Measurements from ENCODE around the gene TRAPPC2L.

TRAPPC2L gene, protein sequence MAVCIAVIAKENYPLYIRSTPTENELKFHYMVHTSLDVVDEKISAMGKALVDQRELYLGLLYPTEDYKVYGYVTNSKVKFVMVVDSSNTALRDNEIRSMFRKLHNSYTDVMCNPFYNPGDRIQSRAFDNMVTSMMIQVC

DNA sequence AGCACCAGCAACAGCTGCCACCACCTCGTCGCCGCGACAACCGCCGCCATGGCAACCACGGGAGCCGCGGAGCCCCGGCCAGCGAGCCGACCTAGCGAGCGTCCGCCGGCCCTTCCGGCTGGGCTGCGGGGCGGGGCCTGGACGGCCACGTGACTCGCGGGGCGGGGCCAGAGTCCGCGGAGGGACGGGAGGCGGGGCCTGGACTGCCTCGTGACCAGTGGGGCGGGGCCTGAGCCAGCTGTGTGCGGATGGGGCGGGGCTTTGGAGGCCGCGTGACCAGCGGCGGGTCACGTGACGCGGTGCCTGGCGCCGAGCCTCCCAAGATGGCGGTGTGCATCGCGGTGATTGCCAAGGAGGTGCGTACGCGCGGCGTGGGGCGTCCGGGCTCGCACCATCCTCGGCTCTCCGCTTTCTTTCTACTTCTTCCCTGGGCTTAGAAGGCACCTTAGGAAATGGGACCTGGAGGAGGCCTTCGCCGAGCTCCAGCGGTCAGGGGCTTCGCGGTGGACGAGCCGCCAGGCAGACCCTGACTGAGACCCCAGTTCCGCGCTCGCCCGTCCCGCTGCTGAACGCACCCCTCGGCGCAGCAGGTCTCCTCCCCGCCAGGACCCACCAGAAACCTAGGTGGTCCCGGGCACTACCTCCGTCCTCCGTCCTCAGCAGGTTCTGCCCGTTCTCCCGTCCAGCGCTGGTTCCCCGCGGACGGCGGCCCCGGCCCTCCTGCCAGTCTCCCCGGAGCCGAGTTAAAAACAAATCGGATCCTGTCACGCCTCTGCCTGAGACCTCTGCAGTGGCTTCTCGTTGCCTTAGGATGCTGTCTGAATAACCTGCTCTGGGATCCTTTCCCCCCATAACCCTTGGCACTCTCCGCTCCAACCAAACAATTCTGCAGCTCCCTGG, at the start of gene TRAPPC2L, which contains the start of gene GALNS:
TSS of gene TRAPPC2L (plus strand) at position 300 of the 900 bp plus-strand sequence. CDS start at position 324, 24 bp downstream.
TSS of gene GALNS (minus strand) at position 120 of the 900 bp plus-strand sequence. CDS start at position 50, 70 bp downstream.
- DNase-seq (ENCODE audit: low read depth in 2 of 2) = peak; percentile 97 to 98

DNA sequence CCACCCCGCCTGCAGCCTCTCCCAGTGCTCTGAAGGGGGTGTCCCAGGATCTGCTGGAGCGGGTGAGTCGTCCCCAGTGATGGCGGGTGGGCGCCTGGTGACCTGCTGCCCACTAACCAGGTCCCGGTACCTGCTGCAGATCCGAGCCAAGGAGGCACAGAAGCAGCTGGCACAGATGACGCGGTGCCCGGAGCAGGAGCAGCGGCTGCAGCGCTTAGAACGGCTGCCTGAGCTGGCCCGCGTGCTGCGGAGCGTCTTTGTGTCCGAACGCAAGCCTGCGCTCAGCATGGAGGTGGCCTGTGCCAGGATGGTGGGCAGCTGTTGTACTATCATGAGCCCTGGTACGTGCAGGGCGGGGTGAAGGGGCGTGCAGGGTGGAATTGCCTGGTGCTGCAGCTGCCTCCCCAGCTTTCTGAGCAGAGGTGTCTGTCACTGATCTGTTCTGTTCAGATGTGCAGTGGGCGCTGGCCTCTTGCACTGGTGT, 49.7 kb upstream of the TRAPPC2L start:
- DNase-seq (ENCODE audit: low read depth in 2 of 2) = no peak

DNA sequence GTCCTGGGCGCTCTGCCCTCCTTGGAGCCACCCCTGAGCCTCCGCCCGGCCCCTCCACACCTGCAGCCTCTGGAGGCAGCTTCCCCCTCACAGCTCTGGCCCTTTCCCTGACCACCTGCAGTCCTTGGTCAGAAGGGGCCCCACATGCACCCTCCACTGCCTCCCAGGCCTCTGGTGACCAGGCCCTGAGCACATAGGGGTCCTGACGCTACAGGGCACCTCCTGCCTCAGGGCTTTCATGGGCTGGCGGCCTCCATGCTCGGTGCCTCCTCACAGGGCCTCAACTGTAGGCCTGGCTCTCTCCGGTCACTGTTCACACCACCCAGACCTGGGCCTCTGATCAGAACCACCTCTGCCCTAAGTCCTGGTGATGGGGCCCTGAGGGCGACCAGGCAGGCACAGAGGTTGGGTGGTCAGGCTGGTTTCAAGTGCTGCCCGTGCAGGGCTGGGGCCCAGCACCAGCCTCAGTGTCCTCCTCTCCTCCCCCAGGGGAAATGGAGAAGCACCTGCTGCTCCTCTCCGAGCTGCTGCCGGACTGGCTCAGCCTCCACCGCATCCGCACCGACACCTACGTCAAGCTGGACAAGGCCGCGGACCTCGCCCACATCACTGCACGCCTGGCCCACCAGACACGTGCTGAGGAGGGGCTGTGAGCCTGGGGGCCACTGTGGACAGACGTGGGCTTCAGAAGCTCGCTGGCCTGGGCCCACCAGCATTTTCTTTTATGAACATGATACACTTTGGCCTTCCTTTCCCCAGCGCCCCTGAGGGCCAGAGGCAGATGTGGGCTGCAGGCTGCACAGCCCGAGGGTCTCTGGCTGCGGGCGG, 49.1 kb upstream of the TRAPPC2L start:
- DNase-seq (ENCODE audit: low read depth in 2 of 2) = no peak

DNA sequence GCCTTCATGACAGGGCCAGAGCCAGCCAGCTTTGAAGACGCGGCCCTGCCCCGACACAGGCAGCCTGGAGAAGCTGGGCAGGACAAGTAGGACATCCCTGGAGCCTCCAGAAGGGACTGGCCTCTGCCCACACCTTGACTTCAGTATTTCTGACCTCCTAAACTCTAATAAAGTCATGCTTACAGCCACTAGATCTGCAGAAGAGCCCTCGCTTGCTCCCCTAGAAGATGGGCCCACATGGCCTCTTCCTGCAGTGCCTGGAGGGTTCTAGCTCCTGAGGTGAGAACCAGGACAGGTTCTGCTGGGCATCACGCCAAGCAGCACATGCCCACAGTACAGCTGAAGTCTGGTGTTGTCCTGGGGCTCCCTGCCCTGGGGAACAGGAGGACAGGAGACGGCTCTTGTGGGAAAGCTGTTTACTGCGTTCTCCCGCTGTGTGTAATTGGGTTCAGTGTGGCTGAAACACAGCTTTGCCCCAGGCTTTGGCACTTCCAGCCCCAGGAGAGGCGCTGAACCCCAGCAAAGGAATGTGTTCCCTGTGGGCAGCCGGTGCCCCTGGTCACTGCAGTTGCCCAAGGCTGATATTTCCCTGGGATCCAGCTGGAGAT, 47.8 kb upstream of the TRAPPC2L start:
- DNase-seq (ENCODE audit: low read depth in 2 of 2) = no peak

DNA sequence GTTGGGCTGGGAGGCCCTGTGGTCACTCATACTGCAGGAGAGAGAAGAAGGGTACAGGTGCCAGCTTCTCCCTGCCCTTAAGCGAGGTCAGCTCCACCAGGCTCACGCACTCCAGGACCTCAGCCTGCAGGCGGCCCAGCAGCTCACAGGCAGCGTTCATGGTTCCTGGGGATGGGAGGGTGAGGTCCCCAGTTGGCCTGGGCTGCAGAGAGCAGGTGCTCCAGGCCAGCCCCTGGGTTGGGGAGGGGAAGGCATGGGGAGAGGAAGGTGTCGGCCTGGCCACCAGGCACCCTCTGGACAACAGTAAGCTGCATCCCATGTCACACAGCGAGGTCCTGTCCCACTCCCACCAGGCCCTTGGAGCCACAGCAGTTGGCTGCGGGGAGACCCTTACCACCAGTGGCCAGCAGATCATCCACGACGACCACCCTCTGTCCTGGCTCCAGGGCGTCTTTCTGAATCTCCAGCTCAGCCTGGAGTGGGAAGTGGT, 47.2 kb upstream of the TRAPPC2L start:
- no peak for DNase-seq (ENCODE audit: low read depth in 2 of 2)

DNA sequence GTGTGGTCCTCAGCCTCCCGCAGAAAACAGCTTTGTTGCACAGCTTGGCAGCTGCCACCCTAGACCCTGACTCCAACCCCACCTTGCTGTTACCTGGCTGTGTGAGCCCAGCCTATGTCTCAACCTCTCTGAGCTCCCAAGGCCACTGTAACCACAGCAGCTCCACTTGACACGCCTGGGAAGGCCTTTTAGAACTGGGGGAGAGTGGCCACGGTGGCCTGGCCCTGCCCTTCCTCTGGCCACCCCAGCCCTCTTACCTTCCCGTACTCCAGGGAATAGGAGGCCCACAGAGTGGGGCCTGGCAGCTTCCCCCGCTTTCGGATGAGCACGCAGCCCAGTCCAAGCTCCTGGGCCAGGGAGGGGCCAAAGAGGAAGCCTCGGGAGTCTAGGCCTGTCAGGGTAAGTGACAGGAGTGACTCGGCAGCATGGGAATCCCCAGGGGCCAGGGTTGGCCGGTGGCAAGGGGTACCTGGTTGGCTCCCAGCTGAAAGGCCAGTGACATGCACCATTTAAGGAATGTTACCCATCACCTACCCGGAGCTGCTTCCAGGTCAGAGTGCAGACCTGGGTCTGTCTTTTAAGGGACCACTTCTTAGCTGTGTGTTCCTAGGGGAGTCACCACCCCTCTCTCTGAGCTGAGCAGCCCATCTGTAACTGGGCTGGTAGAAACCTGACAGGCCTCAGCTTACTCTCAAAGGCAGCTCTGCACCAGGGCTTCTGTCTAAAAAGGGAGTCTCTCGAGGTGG, 46.6 kb upstream of the TRAPPC2L start:
- no peak for DNase-seq (ENCODE audit: low read depth in 2 of 2)

DNA sequence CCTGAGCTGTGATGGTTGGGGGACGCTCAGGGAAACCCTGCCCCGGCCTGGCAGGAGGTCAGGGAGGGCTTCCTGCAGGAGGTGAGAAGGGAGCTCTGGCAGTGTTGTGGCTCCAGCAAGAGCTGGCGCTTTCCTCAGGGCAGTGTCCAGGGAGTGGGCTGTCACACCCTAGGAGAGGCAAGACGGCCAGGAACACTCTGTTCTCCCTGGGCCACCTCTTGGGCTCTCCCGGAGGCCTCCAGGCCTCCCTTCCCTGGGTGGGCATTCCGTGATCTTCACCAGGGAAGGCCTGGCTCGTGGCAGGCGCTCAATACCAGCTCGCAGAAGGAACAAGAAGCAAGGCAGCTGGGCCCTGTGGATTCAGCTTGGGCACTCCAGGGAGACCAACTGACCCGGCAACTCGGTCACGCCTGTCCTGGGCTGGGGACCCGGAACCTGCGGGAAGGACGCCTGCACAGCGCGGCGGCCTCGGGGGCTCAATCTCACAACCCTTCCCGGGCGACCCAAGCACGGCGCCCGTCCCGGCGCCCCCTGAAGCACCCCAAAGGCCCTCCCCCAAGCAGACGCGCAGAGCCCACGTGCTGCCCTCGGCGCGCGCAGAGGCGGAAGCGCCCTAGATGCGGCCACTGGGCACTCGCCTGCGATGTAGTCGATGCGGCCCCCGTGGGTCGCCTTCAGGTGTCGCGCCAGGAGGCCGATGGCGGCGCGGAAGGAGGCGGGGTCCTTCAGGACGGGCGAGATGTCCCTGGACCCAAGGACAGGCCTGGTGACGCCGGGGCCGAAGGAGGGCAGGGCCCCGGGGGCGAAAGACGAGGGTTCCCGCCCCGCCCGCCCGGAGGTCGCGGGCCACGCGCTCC, 45.8 kb upstream of the TRAPPC2L start:
- peak; percentile 41 to 44 for DNase-seq (ENCODE audit: low read depth in 2 of 2)

DNA sequence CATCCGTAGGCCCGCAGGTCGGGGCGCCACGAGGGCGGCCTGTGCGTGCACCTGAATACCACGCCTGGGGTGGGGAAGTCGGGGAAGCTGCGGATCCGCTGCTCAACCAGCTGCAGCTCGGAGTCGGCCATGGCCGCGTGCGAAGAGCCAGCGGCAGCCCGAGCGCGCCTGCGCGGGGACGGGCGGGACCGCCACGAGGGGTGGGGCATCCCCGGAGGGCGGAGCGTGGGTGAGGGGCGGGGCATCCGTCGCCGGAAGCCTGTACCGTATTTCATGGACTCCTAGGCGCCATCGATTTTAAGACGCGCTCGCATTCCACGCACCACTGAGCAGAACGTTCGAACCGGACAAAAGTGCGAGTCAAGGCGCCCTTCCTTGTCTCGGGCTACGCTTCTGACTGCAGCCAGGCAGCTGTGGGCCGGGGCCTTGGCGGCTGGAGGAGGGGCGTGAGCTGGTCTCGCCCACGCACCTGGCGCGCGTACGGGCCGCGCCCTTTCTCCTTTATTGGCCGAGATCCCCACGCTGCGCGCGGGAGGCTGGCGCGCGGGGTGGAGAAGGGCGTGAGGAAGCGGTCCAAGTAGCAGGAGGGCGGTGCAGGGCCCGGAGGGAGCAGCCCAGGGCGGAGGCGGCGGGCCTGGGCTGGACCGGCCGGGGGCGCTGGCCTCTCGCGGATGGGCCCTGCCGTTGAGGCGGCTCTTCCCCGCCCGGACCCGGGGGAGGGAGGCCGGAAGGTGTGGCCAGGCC, 45.0 kb upstream of the TRAPPC2L start, which contains the start of gene APRT:
TSS of gene APRT (minus strand) at position 160 of the 744 bp plus-strand sequence. CDS start at position 131, 29 bp downstream.
- DNase-seq (ENCODE audit: low read depth in 2 of 2) = peak; percentile 93 to 96

DNA sequence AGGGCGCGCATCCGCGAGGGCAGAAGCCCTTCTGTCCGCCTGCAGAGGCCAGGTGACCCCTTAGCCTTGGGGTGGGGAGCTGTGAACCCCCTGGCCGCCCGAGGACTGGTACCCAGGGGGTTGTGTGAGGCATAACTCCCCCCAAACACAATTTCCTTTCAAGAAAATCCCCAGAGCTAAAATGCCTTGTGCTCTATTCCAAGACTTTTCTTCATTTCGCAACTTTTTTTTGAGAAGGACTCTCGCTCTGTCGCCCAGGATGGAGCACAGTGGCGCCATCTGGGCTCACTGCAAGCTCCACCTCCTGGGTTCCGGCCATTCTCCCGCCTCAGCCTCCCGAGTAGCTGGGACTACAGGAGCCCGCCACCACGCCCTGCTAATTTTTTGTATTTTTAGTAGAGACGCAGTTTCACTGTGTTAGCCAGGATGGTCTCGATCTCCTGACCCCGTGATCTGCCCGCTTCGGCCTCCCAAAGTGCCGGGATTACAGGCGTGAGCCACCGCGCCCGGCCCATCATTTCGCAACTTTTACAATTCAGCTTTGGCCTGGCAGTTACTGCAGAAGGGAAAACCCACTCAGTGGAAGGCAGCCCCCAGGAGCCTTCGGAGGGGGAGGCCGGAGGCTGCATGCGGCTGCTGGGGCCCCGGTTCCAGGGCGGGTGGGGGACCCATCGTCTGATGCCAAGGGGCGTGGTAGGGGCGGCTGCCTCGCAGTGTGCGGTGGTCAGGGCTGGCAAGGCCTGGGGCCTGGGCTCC, 44.2 kb upstream of the TRAPPC2L start:
- DNase-seq (ENCODE audit: low read depth in 2 of 2) = no peak

DNA sequence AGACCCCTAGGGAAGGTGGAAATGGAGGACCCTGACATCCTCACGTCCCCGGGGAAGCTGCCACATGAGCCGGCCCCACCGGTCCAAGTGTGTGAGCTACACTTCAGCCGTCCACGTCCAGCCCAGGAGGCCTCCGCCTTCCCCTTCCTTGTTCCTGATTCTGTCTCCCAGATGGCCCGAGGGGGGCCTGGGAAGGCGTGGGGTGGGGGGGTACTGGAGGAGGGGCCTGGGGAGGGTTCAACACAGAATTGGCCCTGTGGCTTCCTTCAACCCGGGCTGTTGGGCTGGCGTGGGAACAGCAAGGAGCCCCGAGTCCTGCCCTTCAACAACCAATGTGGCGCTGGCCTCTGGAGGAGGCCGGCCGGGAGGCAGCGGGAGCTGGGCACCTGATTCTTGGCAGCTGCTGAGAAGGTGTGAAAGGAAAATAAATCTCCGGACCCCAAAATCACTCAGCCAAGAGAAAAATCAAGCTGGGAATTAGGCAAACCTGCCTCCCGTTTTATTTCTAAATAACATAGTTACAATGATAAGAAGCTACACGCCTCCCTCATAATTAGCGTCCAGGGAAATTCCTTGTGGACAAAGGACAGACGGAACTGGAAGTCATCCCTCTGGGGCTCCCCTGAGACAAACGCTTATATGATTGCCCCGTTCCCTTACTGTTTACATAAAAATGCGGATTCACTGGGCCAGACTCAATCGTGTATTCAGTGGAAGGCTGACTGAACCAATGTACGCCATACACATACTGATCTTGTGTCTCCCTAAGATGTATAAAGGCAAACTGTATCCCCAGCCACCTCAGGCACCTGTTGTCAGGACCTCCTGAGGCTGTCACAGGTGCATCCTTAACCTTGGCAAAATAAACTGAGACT, 43.4 kb upstream of the TRAPPC2L start:
- DNase-seq (ENCODE audit: low read depth in 2 of 2) = no peak

DNA sequence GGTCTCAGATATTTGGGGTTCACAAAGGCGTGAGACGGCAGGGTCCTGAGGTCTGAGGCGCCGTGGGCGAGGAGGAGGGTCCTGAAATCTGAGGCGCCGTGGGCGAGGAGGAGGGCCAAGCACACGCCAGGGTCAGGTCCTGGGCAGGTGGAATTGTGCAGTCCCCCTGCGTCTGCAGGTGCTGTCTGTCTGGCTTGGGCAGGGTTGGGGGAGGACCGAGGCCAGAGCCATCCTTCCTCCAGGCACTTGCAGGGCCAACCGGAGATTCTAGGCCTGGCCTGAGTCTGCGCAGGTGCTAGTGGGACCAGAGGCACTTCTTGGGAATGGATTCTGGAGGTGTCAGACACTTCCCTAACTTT, 42.8 kb upstream of the TRAPPC2L start:
- no peak for DNase-seq (ENCODE audit: low read depth in 2 of 2)

DNA sequence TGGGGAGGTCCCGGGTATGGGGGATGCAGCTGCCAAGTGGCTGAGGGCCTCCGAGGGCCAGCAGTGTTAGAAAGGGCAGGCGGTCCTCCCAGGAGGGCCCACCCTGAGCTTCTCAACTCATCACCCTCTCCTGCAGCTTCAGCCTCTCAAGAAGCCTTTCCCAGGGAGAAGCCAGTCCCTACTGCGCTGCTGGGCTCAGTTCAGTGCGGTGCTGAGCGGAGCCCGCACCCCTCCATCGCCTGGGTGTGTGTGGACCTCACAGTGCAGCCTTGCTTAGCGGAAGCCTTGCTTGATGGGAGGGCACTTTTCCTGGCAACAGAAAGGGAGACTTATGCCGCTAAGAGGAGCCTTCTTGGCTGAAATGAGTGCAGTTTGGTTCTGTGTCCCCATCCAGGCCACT, 41.7 kb upstream of the TRAPPC2L start:
- no peak for DNase-seq (ENCODE audit: low read depth in 2 of 2)

DNA sequence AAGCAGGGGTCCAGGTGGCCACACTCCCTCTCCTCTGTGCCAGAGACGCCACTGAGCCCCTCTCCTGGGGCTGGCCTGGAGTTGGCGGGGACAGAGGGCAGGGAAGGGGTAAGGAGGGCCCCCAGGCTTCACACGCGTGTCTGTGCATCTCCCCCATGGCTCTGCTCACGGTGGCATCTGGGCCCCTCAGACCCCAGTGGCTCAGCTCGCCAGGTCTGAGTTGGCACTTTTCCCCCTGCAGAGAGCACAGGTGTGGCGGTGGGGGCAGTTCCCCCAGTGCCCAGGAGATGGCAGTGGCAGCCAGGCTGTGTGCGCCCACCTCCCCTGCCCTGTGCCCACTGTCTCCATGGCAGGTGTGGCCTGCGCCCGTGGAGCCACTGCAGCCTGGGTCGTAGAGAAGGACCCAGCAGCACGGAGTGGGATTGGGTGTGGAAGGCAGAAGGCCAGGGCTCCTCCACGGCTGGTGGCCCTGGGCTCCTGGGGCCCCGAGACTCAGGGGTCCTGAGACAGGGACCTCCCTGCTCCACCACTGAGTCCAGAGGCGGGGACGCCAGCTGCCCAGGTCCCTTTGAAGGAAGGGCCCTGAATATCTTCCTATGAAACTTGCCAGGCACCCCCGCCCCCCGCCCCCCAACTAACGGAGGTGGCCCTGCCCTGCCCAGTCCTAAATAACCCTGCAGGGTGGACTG, 40.9 kb upstream of the TRAPPC2L start:
- DNase-seq (ENCODE audit: low read depth in 2 of 2) = peak in 1 of 2 donors; percentile 27

DNA sequence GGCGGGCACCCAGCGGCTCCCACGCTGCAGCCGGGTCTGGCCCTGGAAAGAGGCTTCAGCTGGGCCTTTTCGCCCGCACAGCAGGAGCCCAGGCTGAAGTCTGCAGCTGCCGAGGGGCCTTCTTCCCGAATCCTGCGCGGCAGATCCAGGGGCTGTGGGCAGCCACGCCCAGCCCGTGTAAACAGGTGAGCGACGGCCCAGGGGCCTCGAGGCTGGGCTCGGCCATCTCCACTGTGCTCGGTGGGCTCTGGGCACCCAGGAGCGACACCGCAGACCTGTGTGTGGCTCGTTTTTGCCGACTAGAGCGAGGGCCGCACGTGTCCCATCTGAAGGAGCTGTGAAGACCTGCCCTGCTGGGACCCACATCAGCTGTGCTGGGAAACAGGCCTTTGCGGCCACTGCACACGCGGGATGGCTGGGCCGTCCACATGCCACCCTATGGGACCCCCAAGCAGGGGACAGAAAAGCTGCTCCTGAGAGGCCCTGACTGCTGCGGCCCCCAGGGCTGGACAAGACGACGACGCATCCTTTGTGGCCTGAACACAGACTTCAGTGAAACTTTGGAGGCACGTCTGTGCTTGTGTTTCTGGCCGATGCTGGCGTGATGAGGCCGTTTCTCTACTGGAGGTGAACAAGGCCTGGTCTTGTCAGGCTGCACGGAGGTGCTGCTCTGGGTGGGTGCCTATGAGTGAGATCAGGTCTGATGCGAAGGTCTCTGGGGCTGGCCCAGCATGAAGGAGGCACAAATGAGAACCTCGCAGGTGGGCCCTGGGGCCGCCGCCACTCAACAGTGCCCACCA, 40.0 kb upstream of the TRAPPC2L start:
- DNase-seq (ENCODE audit: low read depth in 2 of 2) = no peak

DNA sequence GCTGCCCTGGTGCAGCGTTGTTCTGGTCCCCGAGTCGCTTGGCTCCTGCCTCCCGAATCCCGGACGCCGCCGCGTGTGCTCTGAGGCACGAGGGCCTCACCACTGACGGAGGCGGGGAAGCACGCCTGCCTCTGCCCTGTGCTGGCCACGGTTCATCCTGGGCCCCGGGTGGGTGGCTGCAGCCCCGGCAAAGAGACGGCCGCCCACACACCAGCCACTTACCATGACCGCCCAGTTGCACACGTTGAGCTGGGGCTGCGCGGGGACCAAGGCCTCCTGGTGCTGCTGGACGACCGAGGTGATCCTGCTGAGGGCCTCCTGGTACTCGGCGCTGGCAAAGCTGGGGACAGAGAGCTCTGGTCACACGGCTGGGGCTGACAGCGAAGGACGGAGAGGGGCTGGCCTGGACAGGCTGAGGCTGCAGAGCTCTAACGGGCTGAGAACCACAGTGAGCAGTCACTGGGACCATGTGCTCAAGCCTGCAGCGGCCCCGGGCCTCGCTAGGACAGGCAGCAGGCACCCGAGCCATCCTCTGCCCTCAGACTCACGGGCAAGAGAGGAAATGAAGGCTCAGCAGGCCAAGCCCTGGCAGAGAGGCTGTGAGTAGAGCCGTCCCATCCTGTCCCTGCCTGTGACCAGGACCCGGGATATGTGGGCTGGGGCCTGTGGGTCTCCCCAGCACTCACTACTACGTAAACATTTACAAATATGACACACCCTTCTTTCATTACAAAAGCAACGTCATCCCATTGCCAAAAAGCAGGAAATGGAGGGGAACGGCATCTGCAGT, 38.9 kb upstream of the TRAPPC2L start:
- DNase-seq (ENCODE audit: low read depth in 2 of 2) = no peak
